Smooth muscle cell of bladder (primary cell): ENCODE results near the gene P2RX4. TPM values are rescaled to one million over a fixed set of nuclear protein-coding genes. Genes with fewer than 3 reads are reported as not detected.

Experiments
- total RNA-seq: library from RNA; depleted of rRNA; stranded (reverse); fragments of >200 nt; gene quantifications from 2 replicates; pipeline ENCODE4 v1.2.3, GENCODE V29; 2014

P2RX4 gene
- 19.5 and 30.4 TPM in 2 replicates for total RNA-seq

GRCh38 chr12:121209624-121210572, at the start of gene P2RX4:
Gene P2RX4, plus strand, starts transcription at chr12:121210129. Its CDS starts 36 bp downstream, at chr12:121210165.

Other genes with a start within 250 kb of the P2RX4 start
- gene HNF1A, start 231.6 kb upstream of the P2RX4 start, total RNA-seq = 0.09 TPM in 1 of 2 replicates, not detected in the other
- 9.7 and 13.3 TPM in 2 replicates for gene C12orf43, start 193.6 kb upstream of the P2RX4 start, total RNA-seq
- gene OASL, start 170.9 kb upstream of the P2RX4 start, total RNA-seq = 0.09 and 0.57 TPM in 2 replicates
- gene P2RX7, start 77.3 kb upstream of the P2RX4 start, total RNA-seq = 0.65 and 1.7 TPM in 2 replicates
- 9.5 and 13.7 TPM in 2 replicates for gene CAMKK2, start 86.6 kb downstream of the P2RX4 start, total RNA-seq
- 113 and 126 TPM in 2 replicates for gene ANAPC5, start 142.3 kb downstream of the P2RX4 start, total RNA-seq
- 69.5 and 93.7 TPM in 2 replicates for gene RNF34, start 190.0 kb downstream of the P2RX4 start, total RNA-seq